ENCODE measurements around the gene SEMA5B.

The SEMA5B gene

DNA sequence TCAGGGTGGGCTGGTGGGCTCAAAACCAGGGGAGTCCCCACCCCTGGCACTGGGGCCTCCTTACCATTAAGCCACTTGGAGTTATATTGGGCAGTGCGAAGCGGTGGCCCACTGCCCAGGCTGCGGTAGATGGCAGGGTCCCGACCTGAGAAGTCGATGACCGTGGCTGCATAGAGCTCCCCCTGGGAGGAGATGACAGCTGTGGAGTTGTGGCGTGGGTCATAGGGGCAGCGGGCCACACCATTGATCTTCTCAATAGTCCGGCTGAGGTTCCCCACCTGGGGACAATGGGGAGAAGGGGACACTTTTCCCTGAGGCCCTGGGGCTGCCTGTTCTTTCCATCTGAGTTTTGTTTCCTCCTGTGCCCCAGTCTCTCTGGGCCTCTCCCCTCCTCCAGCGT lies 99.8 kb downstream of the SEMA5B start:
- no peak for DNase-seq (ENCODE audit: low read depth in 2 of 2)

DNA sequence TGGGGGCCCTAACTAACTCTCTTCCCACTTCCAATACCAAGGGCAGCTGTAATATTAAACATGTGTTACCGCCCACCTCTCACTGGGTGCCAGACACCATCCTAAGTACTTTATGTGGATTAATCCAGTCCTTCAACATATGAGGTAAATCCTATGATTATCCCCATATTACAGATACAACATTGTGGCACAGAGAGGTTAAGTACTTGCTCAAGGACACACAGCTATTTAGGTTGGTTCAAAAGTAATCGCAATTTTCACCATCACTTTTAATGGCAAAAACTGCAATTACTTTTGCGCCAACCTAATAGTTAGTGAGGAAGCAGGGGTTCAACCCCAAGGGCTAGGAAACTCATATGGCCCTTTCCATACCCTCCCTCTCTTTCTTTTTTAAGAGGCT lies 100.8 kb downstream of the SEMA5B start:
- no peak for DNase-seq (ENCODE audit: low read depth in 2 of 2)

DNA sequence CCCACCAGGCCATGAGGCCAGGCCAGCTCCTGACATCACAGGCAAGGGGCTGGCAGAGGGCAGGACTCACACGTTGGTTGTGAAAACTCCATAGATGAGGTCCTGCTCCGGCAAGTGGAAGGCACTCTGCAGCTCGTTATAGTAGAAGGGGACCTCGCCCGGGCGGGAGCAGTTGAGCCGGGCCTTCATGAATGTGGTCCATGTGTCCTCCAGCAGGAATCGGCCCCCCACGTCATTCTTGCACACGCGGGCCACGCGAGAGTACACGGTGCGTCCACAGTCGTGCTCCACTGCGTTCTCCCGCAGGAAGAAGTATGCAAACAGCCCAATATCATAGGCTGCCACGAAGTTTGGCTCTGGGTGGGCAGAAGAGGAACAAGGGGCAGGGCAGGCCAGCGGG lies 101.2 kb downstream of the SEMA5B start:
- no peak for DNase-seq (ENCODE audit: low read depth in 2 of 2)

DNA sequence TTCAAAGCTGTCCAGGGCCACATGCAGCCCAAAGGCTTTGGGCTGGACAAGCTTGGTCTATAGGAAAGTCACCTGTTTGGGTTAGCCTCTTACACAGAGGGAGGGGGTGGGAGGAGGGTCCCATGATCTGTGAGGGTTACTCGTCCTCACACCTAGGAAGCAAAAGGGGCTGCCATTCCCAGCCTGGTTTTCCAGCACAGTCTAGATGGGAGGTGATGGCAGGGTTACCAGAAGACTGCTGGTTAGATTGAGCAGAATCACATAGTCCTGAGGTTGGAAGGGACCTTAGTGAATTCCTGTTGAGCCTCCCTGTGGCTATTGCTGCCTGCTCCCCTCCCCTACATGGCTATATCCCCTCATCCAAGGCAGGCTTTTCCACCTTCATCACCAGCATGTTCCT lies 101.8 kb downstream of the SEMA5B start:
- no peak for DNase-seq (ENCODE audit: low read depth in 2 of 2)

DNA sequence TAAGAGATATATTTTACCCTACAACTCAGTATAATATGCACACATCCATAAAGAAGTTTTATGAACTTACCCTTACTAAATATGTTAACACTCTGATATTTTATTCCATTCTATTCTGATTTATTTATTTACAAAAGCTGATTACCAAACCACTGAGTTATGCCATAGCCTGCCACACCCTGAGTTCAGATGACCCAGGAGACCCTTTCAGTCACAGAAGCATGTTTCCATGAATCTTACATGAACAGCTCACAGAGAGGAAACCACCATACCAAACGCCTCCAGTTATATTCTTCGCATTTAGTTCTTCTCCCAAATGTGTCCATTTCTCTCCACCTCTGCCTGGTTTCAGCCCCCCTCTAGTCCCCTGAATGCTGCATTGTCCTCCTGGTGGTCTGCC lies 103.5 kb downstream of the SEMA5B start:
- no peak for DNase-seq (ENCODE audit: low read depth in 2 of 2)

DNA sequence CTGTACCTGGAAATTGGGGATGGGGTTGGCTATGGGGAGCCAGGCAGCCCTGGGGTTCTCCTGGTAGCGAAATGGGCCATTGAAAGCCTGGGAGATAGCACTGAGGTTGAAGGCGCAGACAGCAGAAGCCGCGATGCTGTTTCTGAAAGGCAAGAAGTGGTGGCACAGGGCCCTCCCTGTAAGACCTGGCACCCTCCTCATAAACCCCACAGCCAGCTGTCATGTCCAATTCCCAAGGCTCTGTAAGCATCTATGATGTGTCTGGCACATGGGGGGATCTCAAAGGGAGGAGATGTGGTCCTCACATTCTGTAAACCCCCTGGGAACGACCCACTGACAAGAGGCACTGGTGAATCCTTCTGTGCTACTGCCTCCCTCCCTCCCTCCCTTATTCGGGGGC lies 104.0 kb downstream of the SEMA5B start:
- no peak for DNase-seq (ENCODE audit: low read depth in 2 of 2)

DNA sequence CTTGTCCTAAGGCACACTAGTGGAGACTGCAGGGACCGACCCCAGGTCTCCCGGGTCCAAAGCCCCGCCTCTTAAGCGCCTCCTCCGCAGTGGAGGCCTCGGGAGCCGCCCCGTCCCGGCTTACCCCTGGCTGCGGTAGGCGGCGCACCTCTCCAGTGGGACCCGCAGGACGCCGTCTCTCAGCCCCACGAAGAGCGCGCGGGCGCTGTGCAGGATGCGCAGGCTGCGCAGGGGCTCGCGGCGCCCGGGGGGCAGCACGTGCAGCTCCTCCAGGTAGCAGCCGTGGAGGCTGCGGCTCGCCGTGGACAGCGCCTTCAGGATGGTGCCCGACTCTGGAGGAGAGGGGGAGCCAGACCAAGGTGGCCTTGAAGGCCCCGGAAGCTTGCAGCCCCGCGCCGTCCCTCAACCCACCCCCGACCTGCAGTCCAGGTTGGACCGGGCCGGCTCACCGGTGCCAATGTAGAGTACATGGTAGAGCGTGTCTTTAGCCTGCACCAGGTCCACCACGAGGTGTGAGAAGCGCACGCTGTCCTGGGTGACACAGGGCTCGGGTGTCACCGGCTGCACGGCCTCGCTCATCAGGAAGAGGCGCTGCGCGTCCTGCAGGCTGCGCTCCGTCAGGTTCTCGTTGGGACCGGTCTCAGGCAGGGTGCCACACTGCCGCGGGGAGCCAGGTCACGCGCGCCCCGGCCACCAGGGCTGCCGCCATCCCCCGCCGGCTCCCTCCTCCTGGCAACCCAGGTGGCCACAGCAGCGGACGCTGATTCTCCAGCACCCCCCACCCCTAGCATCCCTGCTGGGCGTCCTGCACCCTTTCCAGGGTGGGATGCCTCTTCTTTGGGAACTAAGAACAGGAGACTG lies 105.5 kb downstream of the SEMA5B start:
- DNase-seq (ENCODE audit: low read depth in 2 of 2), result no peak

DNA sequence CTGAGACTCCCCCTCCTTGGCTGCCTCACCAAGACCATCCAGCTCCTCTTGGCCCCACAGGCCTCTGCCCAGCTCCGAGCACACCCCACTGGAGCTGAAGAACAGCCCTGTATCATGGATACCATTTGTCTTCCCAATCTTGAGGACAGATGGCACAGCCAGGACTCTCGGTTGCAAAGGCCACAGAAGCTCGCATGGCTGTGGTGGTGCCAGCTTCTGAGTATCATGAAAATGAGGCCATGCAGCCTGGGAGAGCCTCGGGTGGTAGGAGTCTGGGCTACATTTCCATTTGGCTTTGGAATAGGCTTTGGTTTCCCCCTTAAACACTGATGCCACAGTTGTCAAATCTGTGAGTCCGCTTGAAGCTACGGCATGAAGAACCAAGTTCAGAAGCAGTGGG lies 106.6 kb downstream of the SEMA5B start:
- no peak for DNase-seq (ENCODE audit: low read depth in 2 of 2)

DNA sequence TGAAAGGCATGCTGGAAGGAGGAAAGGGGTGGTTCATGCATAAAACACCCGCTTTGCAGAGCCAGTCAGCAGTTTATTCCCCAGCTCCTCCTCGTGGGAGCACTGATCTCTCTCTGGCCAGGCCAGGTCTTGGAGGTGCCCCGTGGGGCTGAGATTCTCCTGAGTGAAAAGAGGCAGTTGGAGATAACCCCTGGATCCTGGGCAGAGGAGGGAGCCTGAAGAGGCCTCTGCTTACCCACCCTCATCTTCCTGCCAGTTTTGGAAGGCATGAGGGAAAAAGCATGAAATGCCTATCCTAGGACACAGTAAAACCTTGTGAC lies 108.3 kb downstream of the SEMA5B start:
- DNase-seq (ENCODE audit: low read depth in 2 of 2), result no peak

DNA sequence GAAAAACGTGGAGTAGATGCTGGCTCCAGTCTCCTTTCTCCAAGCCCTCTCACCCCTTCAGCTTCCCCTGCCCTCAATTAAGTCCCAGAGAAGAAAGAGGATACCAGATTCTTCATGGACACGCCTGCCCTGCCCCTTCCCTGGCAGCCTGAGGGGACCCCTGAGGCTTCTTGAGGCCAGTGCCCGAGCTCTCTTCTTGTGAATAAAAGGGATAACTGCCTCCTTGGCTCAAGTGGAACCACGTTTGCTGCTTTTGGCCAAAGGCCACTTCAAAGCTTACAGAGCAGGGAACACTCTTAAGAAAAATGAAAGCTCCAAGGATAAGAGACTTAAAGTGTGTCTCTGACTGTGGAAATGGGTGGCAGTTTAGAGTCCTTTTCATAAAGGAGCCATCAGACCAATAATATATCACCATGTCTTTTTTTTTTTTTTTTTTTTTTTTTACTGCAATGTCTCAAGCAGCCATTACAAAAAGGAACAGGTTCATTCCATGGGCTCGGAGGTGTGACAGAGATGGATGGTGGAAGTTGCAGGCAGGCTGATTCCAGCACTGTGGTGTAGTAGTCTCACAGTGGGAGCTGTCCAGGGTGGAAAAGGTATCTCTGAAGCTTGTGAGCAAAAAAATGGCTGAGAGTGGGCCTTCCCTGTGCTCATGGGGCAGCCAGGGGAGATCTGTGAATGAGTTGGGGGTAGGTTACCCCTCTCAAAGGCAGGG lies 108.8 kb downstream of the SEMA5B start:
- DNase-seq (ENCODE audit: low read depth in 2 of 2), result no peak

DNA sequence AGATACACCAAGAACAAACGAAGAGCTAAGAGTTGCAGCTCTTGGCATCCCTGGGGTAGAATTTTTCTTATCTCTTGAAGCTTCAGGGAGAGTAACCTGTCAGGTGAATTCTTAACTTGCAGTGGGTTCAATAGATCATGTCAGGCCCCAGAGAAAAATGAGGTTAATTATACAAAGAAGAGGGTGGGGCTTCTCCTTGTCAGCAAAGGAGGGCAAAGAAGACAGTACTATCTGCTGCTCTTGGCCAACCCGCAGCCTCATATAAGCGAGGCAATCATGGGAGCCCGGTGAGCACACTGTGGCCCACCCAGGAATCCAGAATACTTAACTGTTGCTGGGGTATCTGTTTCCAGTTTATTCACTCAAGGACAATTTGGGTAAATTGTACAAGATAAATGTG lies 110.2 kb downstream of the SEMA5B start:
- no peak for DNase-seq (ENCODE audit: low read depth in 2 of 2)

DNA sequence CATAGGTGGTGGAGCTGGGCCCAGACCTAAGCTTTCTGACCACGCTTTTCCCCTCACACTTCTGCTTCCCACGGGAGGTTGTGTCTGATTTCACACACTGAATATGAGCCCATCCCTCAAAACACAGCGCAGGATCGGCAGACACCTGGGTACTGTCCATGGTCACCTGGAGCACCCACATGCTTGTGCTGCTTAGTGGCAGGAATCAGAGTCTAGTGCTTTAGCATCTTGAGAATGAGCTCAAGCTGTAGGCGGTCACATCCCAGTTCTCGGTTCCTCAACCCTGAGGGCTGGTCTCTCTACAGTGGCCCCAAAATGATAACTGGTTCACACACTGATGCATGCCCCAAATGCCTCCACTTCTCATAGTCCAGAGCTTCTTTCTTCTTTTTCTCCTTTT lies 111.0 kb downstream of the SEMA5B start:
- DNase-seq (ENCODE audit: low read depth in 2 of 2), result no peak

DNA sequence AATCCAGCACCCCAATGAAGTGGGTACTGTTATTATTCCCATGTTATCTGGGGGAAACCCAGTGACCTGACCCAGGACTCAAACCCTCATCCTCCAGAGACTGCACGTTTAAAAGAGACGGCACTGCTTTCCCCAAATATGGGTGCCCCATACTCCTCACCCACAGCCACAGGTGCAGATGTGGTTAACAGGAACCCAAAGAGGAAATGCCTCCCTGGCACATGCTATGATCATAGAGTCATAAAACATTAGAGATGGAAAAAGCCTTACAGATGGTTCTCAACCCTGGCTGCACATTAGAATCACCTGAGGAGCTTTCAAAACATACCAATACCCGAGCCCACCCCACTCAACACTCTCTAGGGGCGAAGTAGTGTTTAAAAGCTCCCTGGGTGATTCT lies 111.5 kb downstream of the SEMA5B start:
- no peak for DNase-seq (ENCODE audit: low read depth in 2 of 2)

DNA sequence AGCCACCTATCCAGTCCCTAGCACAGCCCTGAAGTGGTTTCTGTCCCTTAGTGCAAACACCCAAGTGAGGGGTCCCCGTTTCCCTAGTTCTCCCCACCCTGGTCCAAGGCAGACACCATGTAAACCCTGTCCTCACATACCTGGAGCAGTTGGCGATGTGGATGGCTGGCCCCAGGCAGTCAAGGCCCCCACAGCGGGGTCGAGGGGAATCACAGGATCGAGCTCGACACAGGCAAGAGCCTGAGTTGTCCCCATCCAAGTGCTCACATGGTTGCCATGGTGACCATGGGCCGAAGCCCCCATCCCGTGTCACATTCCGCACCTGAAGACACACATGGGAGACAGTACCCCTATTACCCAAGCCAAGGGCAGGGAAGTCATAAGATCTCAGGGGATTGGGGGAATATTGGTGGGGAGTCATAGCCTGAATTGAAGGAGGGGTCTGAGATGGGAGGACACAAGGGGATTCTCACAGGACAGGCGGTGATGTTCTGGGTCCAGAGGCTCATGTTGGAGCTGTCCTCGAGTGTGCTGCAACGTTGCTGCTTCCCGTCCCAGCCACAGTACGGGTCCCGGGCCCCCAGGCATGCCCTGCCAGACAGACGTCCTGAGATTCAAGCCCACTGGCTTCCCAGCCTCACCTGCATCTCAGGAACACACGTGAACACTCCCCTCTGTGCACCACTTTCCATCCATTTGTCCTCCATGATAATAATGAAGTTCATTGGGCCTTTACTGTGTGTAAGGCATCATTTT lies 112.1 kb downstream of the SEMA5B start:
- DNase-seq (ENCODE audit: low read depth in 2 of 2), result no peak

DNA sequence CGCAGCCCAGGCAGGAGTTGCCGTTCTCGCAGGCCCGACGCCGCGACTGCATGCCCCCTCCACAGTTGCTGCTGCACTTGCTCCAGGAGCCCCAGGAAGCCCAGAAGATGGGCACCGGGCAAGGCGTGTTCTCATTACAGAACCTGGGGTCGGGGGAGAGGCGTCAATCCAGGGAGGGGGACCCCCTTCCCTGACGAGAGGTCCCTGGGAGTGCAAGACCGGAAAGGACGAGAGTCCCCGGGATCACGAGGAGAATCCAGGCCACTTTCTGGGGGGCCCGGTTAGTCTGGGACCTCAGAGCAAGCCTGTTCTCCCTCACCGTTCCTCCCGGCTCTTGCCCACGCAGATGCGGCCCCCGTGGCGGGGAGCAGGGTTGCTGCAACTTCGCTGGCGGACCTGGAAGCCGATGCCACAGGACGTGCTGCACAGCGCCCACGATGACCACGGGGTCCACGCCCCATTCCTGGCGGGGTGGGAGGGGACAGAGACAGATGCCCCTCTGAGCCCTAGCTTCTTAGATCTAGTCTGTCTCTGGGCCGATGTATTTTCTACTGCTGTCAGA lies 113.9 kb downstream of the SEMA5B start:
- no peak for DNase-seq (ENCODE audit: low read depth in 2 of 2)

DNA sequence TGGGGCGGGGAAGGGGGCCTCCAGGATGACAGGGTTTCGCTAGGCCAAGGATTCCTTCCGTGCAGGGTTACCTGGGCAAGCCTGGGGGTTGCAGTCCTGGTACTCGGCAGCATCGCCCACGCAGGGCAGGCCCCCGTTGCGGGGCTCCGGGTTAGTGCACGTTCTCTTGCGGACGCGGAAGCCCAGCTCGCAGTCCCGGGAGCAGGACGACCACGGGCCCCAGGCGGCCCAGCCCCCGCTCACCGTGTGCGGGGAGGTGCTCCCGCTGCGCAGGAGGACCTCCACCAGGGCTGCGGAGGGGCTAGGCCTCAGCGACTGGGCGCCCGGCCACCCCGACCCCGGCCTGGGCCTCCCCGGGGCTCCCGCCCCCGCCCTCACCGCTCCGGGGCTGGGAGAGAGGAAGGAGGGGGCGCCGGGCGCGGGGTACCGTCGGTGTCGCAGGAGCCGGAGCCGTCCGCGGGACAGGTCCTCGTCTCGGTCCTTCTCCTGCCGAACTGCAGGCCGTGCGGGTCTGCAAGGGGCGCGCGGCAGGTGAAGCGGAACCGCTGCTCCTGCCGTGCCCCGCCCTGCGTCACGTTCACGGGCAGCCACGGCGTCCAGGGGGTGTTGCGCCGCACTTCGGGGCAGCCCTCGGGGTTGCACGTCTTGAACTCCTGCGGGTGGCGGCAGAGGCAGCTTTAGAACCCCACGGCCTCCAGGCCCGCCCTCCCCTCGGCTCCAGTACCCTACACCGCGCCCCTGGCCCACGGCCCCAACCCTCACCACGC lies 114.6 kb downstream of the SEMA5B start:
- DNase-seq (ENCODE audit: low read depth in 2 of 2), result no peak

DNA sequence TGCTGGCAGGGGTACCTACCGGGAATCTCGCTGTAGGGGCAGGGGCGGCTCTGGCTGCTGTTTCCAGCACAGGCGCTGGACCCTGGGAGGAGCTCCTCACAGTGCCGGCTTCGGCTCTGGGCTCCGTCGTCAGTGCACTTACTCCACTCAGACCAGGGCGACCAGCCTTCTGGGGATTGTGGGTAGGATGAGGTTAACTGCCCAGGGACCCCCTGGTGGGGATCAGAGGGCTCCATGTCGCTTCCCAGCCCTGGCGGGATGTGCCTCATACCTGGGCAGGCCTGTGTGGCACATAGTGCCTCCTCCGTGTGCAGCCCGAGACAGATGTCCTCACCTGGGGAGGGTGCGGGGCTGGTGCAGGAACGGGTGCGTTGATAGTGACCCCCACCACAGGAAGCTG lies 115.7 kb downstream of the SEMA5B start:
- DNase-seq (ENCODE audit: low read depth in 2 of 2), result no peak

DNA sequence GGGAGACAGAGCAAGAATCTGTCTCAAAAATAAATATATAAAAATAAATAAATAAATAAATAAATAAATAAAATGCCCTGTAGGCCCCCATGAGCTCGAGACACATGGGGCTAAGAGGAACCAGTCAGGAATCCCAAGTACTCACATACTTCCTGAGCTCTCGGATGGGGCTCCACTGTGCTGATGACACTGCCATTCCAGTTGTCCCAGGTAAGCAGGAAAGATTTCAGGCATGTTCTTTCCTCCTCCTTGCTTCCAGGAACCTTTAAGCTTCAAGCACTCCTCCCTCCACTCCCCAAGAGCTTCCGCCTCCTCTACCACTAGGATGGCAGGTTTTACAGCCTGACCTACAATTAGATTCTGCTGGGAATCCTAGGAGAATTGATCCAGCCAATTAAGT lies 119.3 kb downstream of the SEMA5B start:
- DNase-seq (ENCODE audit: low read depth in 2 of 2), result no peak

DNA sequence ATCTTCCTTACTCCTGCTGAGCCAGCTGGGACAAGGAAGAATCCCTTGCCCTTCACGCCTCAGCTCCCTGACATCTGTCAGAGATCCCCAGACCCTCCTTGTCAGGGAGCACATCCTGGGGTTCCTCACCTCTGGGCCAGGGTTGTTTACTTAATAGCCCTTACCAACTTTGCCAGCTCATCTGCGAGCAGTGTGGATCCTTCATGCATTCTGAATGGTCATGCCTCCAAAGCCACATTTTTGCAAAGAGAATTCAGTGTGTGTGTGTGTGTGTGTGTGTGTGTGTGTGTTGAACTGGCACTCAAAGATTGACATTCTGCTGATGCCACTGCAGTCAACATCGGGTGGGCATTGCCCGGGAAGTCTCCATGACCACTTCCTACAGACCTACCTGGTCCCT lies 120.1 kb downstream of the SEMA5B start:
- no peak for DNase-seq (ENCODE audit: low read depth in 2 of 2)

DNA sequence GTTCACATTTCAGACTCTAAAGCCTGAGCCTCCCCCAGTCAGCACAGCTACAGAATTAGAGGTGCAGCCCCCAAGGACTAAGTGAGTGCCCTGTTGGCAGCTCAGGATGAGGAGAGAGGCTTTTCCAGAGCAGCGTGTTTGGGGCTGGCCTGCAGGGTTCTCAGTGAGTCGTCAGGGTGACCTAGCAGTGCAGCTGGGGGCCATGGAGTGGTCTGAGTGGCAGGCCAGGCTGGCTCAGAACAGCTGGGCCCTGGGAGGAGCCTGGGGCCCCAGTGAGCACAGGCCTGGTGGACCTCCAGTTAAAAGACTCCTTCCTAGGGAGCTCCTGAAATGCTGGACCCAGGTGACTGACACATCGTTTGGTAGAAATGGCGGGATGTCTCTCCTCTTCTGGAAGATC lies 124.4 kb downstream of the SEMA5B start:
- DNase-seq (ENCODE audit: low read depth in 2 of 2), result no peak

DNA sequence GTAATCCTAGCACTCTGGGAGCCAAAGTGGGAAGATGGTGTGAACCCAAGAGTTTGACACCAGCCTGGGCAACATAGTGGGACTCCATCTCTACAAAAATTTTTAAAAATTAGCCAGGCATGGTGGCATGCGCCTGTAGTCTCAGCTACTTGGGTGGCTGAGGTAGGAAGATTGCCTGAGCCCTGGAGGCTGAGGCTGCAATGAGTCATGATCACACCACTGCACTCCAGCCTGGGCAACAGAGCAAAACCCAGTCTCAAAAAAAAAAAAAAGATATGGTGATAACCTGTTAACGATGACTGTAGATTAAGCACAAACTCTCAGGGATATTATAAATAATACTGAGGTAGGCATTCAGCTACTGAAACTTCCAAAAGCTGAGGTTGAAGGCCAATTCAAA lies 125.2 kb downstream of the SEMA5B start:
- no peak for DNase-seq (ENCODE audit: low read depth in 2 of 2)

DNA sequence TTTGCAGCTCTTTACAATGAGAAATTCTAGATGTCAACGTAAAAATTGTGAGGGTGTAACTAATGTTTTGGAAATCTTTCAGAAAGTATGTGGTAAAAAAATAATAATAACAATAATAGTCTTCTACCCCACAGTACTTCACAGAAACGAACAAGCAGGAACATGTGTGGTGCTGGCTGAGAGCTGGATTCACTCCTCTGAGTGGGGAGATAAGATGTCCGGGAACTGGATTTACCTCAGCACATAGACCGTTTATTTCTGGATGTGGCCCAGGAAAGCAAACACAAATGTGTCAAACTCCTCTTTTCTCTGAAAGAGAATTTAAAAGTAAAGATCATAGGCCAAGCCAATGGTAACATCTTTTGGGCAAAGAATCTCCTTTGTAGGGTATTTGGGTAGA lies 129.3 kb downstream of the SEMA5B start:
- no peak for DNase-seq (ENCODE audit: low read depth in 2 of 2)
